Vagina (tissue), 2 donors: ENCODE measurements around the gene ADAM33. TPM values are rescaled to one million over a fixed set of nuclear protein-coding genes. Genes with fewer than 3 reads are reported as not detected.

Experiments used
- DNase-seq, 2 donors: peaks; one replicate each; pipeline ENCODE4 v3.0.0-alpha.2; 2017; ENCODE audit errors: extremely low spot score in 2 of 2
- H3K27ac ChIP-seq: fragments of 200-600 bp; sonication (generic); one replicate; pipeline ENCODE4 v1.5.1; 2019
- H3K27me3 ChIP-seq: fragments of 200-600 bp; sonication (generic); one replicate; pipeline ENCODE4 v1.5.1; 2019
- H3K36me3 ChIP-seq, 2 donors: fragments of 200-600 bp; sonication (generic); one replicate each; pipeline ENCODE4 v1.5.1; 2017 to 2019
- H3K4me1 ChIP-seq: fragments of 200-600 bp; sonication (generic); one replicate; pipeline ENCODE4 v1.5.1; 2019
- H3K4me3 ChIP-seq, 2 donors: fragments of 200-600 bp; sonication (generic); 1 replicate in 1 of 2; 2 replicates in 1 of 2; pipeline ENCODE4 v1.5.1; 2016 to 2019
- H3K9me3 ChIP-seq: fragments of 200-600 bp; sonication (generic); one replicate; pipeline ENCODE4 v1.5.1; 2019
- POLR2A ChIP-seq, 2 donors: fragments of 450-650 bp; IDR thresholded peaks; one replicate each; pipeline ENCODE4 v1.6.1; 2017; ENCODE audit warnings: antibody characterized with exemption in 2 of 2, mild to moderate bottlenecking in 2 of 2, moderate library complexity in 2 of 2
- POLR2AphosphoS5 ChIP-seq, 2 donors: sonication (generic); formaldehyde crosslinking; IDR thresholded peaks; one replicate each; pipeline ENCODE4 v1.9.0; 2017; ENCODE audit warnings: antibody characterized with exemption in 2 of 2, mild to moderate bottlenecking in 2 of 2, low read depth in 1 of 2; ENCODE audit not compliant: insufficient read depth in 1 of 2
- intact Hi-C: fragments of 100-400 bp; cut with DNase I; formaldehyde crosslinking; loops from one replicate; pipeline ENCODE4 v1.15.1; 2023
- total RNA-seq: library from RNA; depleted of rRNA; stranded (reverse); fragments of >200 nt; gene quantifications from one replicate; pipeline ENCODE4 v1.2.3, GENCODE V29; 2016
- TF ChIP-seq, protein P1 (sequence below), 3 experiments: fragments of 450-650 bp in 2 of 3; fragments of 200-600 bp in 1 of 3; sonication (generic) in 1 of 3; IDR thresholded peaks; one replicate each; pipeline ENCODE4 v1.5.1; 2017 to 2019; ENCODE audit warnings: antibody characterized with exemption in 3 of 3, mild to moderate bottlenecking in 2 of 3, moderate library complexity in 2 of 3

ADAM33 gene
- total RNA-seq, 1 donor from 2014 or later, result 119 TPM

DNA sequence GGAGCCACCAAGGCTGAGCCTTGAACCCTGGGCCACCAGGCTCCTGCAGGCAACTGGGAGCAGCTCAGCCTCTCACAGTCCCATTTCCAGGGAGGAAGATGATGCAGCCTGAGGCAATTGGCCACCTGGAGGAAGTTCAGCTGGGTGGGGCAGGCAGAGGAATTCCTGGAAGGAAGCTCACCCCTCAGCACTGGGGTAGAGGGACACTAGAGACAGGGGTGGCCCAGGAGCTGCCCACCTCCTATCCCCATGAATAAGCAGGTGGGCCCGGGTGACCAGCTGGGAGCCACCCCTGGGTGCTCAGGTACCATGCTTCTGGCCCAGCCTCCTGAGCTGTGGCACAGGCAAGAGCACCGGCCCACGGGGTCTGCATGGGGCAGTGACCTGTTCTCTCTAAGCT lies 47.1 kb upstream of the ADAM33 start:
- Histone ChIP-seq H3K27ac (peak overlapping the region; percentile 86), H3K27me3 (no peaks in the 10 kb centered on the region), H3K36me3 (no peaks in the 10 kb centered on the region)

DNA sequence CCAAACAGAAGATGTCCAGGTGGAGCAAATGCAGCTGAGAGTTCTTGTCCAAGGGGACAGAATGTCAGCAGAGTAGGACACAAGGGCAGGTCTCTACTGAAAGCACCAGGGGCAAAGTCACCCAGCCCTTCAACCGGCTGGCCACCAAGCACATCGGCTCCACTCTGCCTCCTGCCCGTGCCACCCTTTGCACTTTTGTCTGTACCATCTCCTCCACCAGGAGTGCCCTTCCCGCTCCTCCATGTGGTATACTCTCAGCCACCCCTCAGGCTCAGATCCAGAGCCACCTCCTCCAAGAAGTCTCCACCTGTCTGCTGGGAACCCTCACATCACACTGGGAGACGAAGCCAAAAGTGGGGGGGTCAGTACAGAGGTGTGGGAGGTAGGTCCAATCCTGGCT lies 46.5 kb upstream of the ADAM33 start:
- Histone ChIP-seq H3K27me3 (no peaks in the 10 kb centered on the region), H3K36me3 (no peaks in the 10 kb centered on the region), H3K27ac (peak overlapping the region; percentile 86), H3K4me3 (no peak overlapping the region), H3K4me1 (peaks cover 24% of the 10 kb centered on the region), H3K9me3 (no peaks in the 10 kb centered on the region)
- intact Hi-C loops, result no loop called here
- no peak for TF ChIP-seq POLR2AphosphoS5 (IDR thresholded peaks at IDR 0.05; ENCODE audit: insufficient read depth in 1 of 2, low read depth in 1 of 2)
- no peak for TF ChIP-seq POLR2A (IDR thresholded peaks at IDR 0.05)
- TF ChIP-seq, protein P1, sequence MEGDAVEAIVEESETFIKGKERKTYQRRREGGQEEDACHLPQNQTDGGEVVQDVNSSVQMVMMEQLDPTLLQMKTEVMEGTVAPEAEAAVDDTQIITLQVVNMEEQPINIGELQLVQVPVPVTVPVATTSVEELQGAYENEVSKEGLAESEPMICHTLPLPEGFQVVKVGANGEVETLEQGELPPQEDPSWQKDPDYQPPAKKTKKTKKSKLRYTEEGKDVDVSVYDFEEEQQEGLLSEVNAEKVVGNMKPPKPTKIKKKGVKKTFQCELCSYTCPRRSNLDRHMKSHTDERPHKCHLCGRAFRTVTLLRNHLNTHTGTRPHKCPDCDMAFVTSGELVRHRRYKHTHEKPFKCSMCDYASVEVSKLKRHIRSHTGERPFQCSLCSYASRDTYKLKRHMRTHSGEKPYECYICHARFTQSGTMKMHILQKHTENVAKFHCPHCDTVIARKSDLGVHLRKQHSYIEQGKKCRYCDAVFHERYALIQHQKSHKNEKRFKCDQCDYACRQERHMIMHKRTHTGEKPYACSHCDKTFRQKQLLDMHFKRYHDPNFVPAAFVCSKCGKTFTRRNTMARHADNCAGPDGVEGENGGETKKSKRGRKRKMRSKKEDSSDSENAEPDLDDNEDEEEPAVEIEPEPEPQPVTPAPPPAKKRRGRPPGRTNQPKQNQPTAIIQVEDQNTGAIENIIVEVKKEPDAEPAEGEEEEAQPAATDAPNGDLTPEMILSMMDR (IDR thresholded peaks at IDR 0.05), result no peak
- DNase-seq, result no peak

More for the DNA sequence above, 47.1 kb upstream of the ADAM33 start:
- Histone ChIP-seq H3K9me3 (no peaks in the 10 kb centered on the region), H3K4me3 (no peak overlapping the region), H3K4me1 (peaks cover 29% of the 10 kb centered on the region)
- no peak for DNase-seq
- intact Hi-C loops, result no loop called here
- TF ChIP-seq POLR2AphosphoS5 (IDR thresholded peaks at IDR 0.05; ENCODE audit: insufficient read depth in 1 of 2, low read depth in 1 of 2), result no peak
- TF ChIP-seq POLR2A (IDR thresholded peaks at IDR 0.05), result no peak
- TF ChIP-seq, protein P1 (IDR thresholded peaks at IDR 0.05), result no peak

DNA sequence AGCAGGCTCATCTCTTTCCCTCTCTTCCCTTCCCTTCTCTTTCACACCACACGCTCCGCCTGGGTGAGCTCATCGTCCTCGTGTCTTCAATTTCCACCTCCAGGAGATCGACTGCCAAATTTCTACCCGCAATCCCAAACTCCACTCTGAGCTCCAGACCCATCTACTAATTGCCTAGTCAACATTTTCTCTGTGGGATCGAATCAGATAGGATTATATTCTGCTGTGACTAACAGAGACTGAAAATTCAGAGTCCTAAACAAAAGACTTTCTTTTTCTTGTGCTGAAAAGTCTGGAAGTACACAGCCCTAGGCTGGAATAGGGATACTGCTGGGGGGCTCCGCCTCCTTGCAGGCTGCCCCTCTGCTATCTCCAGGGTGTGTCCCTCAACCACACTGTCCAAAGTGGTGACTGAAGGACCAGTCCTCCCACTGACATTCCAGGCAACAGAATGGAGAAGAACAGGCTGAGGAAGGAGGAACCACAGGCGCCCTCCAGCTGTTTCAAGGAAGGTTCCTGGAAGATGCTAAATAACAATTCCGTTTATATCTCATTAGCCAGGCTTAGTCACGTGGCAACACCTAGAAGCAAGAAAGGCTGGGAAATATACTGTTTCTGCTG lies 45.7 kb upstream of the ADAM33 start:
- Histone ChIP-seq H3K27me3 (no peaks in the 10 kb centered on the region), H3K36me3 (no peaks in the 10 kb centered on the region), H3K4me3 (peak overlapping the region; percentile 19 to 30), H3K4me1 (peaks cover 23% of the 10 kb centered on the region), H3K27ac (peak overlapping the region; percentile 86), H3K9me3 (no peaks in the 10 kb centered on the region)
- DNase-seq, result no peak
- intact Hi-C loops, result no loop called here
- TF ChIP-seq, protein P1 (IDR thresholded peaks at IDR 0.05), result no peak
- TF ChIP-seq POLR2AphosphoS5 (IDR thresholded peaks at IDR 0.05; ENCODE audit: insufficient read depth in 1 of 2, low read depth in 1 of 2), result peak in 1 of 2 donors; percentile 44

DNA sequence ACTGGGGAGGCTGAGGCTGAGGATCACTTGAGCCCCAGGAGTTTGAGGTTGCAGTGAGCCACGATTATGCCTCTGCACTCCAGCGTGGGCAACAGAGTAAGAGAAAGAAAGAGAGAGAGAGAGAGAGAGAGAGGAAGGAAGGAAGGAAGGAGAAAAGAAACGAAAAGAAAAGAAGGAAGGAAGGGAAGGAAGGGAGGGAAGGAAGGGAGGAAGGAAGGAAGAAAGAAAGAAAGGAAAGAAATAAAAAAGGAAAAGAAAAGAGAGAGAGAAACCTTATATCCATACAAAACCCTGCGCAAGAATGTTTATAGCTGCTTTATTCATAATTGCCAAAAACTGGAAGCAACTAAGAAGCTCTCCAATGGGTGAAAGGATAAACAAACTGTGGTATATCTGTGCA lies 42.5 kb upstream of the ADAM33 start:
- Histone ChIP-seq H3K36me3 (no peaks in the 10 kb centered on the region), H3K4me3 (no peak overlapping the region), H3K27ac (no peak overlapping the region), H3K4me1 (peaks cover 16% of the 10 kb centered on the region), H3K9me3 (no peaks in the 10 kb centered on the region), H3K27me3 (no peaks in the 10 kb centered on the region)
- no peak for DNase-seq
- intact Hi-C loops, result no loop called here
- no peak for TF ChIP-seq POLR2A (IDR thresholded peaks at IDR 0.05)
- TF ChIP-seq POLR2AphosphoS5 (IDR thresholded peaks at IDR 0.05; ENCODE audit: insufficient read depth in 1 of 2, low read depth in 1 of 2), result no peak

DNA sequence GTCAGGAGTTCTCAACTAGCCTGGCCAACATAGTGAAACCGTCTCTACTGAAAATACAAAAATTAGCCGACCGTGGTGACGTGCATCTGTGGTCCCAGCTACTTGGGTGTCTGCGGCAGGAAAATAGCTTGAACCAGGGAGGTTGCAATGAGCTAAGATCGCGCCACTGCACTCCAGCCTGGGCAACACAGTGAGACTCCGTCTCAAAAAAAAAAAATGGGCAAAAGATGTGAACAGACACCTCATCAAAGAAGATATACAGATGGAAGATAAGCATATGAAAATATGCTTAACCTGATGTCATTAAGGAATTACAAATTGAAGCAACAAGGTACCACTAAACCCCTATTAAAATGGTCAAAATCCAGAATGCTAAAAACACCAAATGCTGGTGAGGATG lies 41.5 kb upstream of the ADAM33 start:
- no peak for DNase-seq
- peaks cover 9% of the 10 kb centered on the region for H3K4me1 ChIP-seq
- no peaks in the 10 kb centered on the region for H3K27me3 ChIP-seq
- H3K9me3 ChIP-seq, result no peaks in the 10 kb centered on the region
- no peaks in the 10 kb centered on the region for H3K36me3 ChIP-seq
- H3K4me3 ChIP-seq, result no peak overlapping the region
- intact Hi-C loops, result no loop called here
- no peak overlapping the region for H3K27ac ChIP-seq
- TF ChIP-seq POLR2AphosphoS5 (IDR thresholded peaks at IDR 0.05; ENCODE audit: insufficient read depth in 1 of 2, low read depth in 1 of 2) (no peak), POLR2A (IDR thresholded peaks at IDR 0.05) (no peak)
- TF ChIP-seq, protein P1 (IDR thresholded peaks at IDR 0.05), result no peak
